Mucosa of stomach (tissue), 1 donor: ENCODE results near the gene PFN1.

Source experiments
- H3K27me3 ChIP-seq: one replicate; pipeline ENCODE4 v1.7.0; 2013; ENCODE audit warnings: mild to moderate bottlenecking, low read length; ENCODE audit not compliant: control insufficient read depth, insufficient read depth
- H3K36me3 ChIP-seq: one replicate; pipeline ENCODE4 v1.7.0; 2013; ENCODE audit warnings: low read length; ENCODE audit not compliant: control insufficient read depth, insufficient read depth
- H3K4me1 ChIP-seq: one replicate; pipeline ENCODE4 v1.7.0; 2013; ENCODE audit warnings: mild to moderate bottlenecking, low read length; ENCODE audit not compliant: control insufficient read depth, insufficient read depth
- H3K4me3 ChIP-seq: one replicate; pipeline ENCODE4 v1.7.0; 2013; ENCODE audit warnings: low read length
- H3K9ac ChIP-seq: one replicate; pipeline ENCODE4 v1.7.0; 2013; ENCODE audit warnings: mild to moderate bottlenecking, low read length, moderate library complexity
- H3K9me3 ChIP-seq: one replicate; pipeline ENCODE4 v1.7.0; 2013; ENCODE audit warnings: mild to moderate bottlenecking, low read length, moderate library complexity; ENCODE audit not compliant: control insufficient read depth
- donor health status: Pancreatic carcinoma.

The PFN1 gene

DNA sequence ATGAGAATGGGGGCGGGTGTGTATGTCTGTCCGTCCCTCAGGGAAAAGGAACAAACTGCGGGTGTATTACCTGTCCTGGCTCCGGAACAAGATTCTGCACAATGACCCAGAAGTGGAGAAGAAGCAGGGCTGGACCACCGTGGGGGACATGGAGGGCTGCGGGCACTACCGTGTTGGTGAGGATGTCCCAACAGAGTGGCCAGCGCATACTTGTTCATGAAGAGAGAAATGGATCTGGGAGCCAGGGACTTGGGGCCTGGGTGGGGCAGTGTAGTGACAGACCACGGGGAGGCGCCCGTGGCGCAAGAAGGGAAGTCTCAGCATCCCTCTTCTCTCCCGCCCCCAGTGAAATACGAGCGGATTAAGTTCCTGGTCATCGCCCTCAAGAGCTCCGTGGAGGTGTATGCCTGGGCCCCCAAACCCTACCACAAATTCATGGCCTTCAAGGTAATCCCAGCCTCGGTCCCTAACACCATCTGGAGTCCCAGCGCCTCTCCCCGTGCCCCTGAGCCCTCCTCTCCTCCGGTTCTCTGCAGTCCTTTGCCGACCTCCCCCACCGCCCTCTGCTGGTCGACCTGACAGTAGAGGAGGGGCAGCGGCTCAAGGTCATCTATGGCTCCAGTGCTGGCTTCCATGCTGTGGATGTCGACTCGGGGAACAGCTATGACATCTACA is 52.5 kb downstream of the PFN1 start:
- Histone ChIP-seq H3K9me3 (no peaks in the 10 kb centered on the region), H3K36me3 (peaks cover 23% of the 10 kb centered on the region), H3K27me3 (peaks cover 13% of the 10 kb centered on the region), H3K4me1 (peaks cover 18% of the 10 kb centered on the region), H3K4me3 (no peak overlapping the region), H3K9ac (no peak overlapping the region)
